Stimulated activated CD8-positive, alpha-beta memory T cell treated with anti-CD3 and anti-CD28 coated beads, Interleukin-12 subunit alpha, Interleukin-12 subunit beta, amount 100 ng/mL, for 4 hours (primary cell): ENCODE data around the gene BCAN.

Experiments used
- DNase-seq: peaks from one replicate; pipeline ENCODE4 v3.0.0-alpha.2; 2020; ENCODE audit warnings: low read depth

Gene BCAN

GRCh38 chr1:156700736-156701531 is 59.0 kb downstream of the BCAN start:
- DNase-seq, result no peak

DNA sequence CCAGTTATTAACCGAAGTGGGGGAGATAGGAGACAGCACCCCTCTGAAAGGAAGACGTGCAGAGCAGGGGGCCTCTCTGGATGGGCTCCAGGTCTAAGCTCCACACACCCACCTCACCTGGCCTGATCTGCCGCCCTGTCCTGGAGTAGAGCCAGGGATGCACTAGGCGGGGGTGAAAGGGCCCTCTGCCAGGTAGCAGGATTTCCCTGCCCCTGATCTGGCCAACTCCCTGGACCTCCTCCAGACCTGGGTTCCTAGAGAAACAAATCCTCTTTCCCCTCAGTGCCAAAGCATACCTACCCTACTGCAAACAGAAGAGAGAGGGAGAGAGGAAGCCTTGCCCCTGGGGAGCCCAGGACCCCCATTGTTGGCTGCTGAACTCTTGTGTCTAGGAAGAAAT is 61.4 kb downstream of the BCAN start:
- DNase-seq, result no peak

- DNase-seq, result no peak
Measured at GRCh38 chr1:156703741-156704140, 61.8 kb downstream of the BCAN start.

- no peak for DNase-seq
Measured at GRCh38 chr1:156704166-156704711, 62.3 kb downstream of the BCAN start.

- DNase-seq, result peak; percentile 12
Measured at GRCh38 chr1:156704930-156705320, 63.0 kb downstream of the BCAN start.

- no peak for DNase-seq
Measured at GRCh38 chr1:156705321-156705917, 63.5 kb downstream of the BCAN start, which contains the start of gene CRABP2. Gene CRABP2 (minus strand): TSS chr1:156705583. CDS start chr1:156705446, 137 bp downstream.

- peak; percentile 37 for DNase-seq
Measured at GRCh38 chr1:156705918-156706656, 64.2 kb downstream of the BCAN start.

GRCh38 chr1:156706657-156707416 is 64.9 kb downstream of the BCAN start:
- no peak for DNase-seq

DNA sequence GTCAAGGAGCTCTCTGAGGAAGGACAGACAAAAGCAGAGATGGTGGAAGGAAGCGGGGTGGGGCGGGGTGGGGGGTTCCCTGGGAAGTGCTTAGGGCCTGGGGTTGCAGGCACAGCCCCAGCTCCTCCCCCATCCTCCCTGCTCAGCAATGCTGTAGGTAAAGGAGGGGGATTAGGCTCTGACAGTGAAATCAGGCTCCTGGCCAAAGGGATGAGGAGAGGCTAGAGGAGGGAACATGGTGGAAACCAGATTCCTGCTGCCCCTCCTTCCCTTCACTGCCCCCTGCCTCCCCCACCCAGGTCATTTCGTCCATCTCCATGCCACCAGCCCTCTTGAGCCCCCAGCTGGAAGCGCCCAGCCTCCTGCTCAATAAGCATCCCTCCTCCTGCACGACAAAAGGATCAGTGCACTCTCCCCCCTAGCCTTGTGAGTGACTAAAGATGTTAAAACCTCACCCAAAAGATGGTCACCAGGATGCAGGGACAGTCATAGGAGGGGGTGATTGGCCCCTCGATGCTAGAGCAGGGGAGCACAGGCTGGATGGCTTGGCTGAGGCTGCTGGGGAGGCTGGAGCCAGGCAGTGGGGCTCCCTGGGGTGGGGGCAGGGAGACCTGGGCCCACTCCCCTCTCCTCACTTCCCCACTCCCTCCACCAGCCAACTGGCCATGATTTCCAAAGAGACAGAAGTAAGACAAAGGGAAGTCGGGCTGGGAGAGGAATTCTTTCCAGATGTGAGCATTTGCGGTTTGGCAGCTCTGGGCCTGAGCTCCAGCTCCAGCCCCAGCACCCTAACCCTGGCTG is 65.7 kb downstream of the BCAN start:
- DNase-seq, result no peak

- no peak for DNase-seq
Measured at GRCh38 chr1:156708218-156708661, 66.3 kb downstream of the BCAN start.

DNA sequence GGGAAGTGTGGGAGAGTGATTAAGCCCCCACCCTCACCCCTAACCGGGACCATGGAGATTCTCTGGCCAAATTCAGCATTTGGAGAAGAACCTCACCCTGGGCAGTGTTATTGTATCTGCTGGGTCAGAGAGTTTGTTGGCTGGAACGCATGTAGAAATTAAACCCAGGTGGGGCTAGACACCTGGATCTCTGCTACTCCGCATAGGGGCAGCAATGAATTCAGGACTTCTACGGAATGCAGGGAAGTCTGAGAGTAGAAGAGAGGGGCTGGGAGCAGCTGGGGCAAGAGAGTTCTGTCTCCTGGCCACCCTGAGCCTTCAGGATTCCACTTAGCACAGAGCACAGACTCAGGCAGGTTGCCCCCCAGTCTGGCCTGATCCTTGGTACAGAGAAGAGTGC is 67.1 kb downstream of the BCAN start:
- DNase-seq, result no peak
